HG03442 (cell line): ENCODE data around the gene TSPAN4.

Experiments
- ATAC-seq: cut with Tn5 transposase; IDR thresholded peaks from one replicate; pipeline ENCODE4 v1.9.1; 2021; ENCODE audit warnings: mild to moderate bottlenecking, moderate library complexity; ENCODE audit not compliant: unreplicated experiment

Gene TSPAN4

DNA sequence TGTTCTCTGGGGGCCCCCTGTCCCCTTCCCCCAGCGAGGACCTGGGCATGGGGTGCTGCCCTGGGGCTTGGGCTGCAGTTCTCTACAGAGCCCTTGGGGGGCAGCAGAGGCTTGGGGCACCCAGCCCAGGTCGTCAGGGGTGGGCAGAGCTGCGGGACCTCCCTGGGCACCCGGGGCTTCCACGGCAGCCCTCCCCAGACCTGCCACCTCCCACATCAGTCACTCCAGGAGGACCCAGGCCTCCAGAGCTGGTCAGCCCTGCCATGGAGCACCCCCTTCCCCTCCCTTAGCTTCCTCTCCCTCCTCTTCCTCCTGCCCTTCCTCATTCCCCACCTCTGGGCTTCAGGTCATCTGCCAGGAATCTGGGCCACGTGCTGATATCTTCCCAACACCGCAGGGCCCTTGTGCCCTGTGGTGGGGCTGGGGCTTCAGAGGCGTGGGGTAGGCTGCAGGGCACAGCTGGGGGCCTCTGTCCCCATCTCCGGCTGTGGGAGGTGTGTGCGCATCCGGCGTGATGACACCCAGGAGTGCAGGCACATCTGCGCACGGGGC, 5.8 kb downstream of the TSPAN4 start:
- ATAC-seq: no peak

DNA sequence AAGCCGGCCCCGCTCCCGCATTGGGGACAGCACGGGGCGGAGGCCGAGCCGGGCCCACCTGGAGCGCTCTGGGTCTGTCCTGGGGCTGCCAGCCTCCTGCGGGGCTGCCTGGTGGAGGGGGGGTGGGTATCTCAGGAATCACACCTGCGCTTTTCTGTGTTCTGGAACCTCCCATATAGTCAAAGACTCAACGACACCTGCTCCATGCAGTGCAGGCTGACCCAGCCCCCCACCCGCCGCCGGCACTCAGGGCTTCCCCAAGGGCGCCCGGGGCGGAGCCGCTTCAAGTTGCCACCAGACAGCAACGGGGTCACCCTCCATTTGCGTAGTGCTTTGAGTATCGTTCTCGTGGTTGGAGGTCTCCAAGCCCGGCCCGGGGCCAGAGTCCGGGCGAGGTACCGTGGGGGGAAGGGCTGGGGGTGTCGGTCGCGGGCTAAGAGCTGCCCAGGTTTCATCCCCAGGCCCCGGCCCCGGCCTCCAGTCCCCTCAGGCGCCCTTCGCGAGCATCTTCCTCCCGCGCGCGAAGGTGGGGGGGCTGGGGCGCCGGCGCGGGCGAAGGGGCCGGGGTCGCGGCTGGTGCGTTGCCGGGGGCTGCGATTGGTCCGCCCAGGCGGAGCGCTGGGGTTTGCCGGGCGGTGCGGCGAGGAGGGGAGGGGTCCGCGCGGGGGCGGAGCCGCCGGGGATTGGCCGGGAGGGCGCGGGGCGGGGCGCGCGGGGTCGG, 6.6 kb downstream of the TSPAN4 start:
- no peak for ATAC-seq

DNA sequence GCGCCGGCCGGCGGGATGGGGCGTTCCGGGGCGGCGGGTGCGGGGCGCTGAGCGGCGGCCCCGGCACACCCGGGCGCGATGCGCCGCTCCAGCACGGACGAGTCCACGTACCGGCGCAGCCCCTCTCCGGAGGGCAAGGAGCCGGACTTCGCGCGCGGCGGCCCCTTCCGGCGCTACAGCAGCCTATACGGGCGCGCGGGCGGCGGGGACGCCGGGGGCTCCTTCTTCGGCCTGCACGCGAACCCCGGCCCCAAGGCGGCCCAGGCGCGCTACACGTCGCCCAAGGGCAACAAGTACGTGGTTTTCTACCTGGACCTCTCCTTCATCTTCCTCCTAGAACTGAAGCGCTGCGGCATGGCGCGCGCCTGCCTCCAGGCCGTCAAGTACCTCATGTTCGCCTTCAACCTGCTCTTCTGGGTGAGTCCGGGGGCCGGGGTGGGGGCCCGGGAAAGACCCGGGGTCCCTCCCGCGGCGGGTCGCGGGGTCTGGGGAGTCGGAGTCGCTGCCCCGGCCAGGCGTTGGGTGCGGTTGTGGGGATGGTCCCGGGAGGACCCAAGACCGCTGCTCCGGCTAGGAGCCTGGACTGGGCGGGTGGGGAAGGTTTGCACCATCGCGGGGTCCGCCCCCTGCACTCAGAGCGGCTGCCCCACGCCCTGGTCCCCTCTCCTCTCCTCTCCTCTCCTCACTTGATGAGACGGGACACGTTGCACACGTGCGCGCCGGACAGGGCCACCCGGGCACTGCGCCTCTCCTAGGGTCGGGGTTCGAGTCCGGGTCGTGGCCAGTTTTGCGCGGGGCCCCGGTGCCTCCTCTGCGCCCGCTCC, 7.5 kb downstream of the TSPAN4 start:
- no peak for ATAC-seq

DNA sequence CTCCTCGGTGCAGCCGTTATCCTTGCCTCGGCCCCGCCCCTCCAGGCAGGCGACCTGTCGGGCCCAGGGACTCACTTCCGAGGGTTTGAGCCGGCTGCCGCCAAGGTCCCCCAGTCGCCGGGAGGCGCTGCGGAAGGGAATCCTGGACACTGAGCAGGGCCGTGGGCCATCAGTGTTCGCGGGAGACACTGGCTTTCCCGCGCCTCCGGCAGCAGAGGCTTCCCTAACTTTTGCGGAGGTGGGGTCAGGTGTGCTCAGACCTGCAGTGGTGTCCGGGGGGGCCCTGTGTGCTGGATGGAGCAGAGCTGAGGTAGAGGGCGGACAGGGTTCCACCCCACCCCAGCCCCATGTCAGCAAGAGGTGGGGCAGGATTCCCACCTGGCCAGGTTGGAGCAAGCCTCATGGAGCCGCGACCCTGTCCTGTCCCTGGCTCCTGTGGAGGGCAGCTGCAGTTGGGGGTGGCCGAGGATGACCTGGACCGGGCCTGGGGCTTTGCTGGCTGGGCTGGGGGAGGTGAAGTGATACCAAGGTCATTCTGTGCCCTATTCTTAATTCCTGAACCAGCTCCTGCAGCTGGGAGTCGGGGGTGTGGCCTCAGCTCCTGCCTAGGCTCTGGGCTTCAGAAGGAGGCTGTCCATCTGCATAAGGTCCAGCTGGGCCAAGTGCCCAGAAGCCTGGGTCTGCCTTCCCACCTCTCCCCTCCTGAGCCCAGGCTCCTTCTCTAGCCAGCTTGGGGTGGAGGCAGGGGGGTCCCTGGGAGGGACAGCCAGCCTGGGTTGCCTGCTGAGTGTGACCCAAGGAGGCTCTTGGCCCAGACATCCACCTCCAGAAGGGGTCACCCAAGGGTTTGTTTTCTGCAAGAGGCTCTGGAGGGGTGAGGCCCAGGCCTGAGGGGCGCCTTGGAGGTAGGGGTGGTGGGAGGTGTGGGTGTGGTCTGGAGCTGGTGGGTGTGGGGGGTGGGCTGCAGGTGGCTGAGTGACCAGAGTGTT, 8.4 kb downstream of the TSPAN4 start:
- no peak for ATAC-seq

DNA sequence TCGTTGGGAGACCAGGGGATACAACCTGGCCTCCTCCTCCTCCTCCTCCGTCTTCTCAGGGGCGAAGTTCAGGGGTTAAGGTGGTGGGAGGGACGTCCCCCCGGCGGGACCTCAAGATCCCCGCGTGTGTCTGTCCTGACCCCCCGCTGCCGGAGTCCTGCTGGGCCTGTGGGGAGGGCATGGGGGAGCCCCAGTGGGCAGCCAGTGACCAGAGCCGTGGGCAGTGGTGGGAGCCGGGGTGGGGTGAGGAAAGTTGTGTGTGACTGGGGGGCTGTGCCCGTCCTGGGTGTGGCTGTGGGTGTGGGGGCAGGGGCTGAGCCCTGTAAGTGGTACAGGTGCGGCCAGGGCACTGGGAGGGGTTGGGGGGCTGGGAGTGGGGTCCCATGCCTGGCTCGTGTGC, 10.1 kb downstream of the TSPAN4 start:
- no peak for ATAC-seq

DNA sequence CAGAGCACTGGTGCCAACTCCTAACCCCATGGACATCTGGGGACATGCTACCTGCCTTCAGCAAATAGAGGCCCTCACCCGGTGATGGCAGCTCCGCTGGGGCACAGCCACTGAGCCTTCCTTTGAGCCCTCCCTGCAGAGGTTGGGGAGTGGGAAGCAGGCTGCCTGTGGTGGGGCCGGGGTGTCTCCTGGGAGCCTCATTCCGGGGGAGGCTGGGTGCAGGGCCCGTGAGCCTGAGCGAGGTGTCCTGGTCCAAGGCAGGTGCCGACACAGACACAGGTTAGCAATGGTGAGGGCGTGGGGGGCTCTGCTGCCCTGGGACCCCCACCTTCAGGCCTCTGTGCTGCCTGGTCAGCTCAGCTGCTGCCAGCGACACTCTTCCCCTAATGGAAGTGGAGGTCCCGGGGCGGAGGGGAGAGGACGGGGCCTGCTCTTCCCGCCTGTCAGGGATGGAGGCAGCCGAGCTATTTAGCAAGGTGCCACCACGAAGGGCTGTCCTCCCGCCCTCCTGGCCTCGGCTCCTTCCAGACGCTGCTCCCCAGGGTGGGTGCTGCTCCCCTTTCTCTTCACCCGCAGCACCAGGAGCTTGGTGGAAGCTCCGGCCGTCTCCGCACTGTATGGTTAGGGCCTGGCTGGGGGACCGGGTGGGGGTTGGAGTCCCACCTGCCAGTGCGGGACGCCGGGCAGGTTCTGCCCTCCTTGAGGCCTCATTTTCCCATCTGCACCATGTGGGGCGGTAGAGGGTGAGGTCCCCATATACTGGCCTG, 11.2 kb downstream of the TSPAN4 start:
- ATAC-seq: no peak

DNA sequence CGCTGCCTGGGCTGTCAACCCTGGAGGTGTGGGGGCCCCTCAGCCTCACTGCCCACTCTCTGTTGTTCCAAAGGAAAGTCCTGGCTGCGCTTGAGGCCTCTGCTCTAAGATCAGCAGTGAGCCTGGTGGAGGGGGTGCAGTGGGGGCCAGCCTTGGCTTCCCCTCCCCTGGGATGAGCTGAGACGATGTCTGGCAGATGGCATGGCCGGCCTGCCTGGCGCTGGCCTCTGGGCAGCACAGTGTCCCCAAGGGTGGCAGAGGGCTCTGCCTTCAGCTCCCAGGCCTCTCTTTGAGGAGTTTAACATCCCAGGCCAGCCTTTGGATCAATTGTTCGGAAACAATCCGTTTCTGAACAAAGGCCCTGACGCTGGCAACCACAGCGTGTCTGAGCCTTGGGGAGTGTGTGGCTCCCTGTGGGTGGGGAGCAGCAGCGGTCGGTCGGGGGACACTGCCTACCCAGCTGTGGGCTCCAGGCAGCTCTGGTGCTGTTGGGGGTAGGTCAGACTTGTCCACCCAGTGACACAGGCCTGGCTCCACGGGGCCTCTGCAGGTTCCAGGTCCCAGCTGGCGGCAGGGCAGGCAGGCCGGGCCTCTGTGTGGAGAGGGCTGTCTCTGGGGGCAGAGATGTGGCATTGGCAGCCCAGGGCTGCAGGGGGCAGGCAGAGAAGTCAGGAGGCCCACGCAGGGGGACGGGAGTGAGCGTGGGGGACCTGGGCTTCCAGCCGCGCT, 12.1 kb downstream of the TSPAN4 start:
- no peak for ATAC-seq

DNA sequence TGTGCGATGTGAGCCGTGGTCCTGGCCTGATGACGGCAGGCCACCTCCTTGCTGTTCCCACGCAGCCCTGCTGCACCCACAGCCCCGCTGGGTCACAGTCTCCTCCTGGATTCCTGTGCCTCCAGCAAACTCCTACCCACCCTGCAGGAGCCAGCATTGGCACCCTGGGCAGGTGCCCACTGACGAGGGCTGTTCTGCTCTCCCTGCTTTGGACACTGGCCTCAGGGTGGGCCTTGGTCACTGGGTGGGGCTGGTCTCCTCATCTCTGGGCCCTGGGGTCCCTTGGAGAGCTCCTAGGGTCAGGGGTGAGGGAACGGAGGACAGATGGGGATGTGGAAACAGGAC, 12.7 kb downstream of the TSPAN4 start:
- no peak for ATAC-seq

DNA sequence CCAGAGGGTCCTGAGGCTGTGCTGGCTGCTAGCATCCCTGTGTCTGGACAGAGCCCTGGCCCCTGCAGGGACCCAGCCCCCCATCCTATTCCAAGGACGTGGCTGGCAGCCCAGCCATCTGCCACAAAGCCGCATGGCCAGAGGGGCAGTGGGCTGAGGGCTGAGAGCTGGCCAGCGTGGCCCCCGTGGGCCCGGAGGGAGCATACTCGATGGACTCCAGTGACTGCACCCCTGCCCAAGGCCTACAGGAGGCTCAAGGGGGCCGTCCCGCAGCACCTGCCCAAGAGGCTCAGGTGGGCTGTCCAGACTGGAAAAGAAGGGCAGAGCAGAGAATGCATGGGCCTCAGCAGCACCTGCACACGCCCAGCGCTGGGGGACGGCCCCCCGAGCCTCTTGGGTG, 13.1 kb downstream of the TSPAN4 start:
- ATAC-seq: no peak

DNA sequence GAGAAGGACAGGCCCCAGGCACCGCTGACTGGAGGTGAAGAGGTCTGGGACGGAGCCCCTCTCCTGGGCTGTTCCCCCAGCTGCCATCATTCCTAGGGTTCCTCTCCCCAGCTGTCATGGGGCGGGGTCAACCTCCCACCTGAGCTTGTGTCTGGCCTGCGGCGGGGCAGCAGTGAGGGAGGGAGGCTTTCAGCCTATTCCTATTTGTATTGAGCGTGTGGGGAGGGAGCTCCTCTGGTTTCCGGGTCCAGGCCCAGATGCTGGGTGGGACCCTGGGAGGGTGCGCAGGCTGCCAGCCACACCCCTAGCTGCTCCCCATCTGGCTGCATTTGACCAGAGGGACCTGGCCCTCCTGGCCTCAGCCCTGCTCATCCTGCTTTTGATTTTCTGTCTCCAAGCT, 13.7 kb downstream of the TSPAN4 start:
- no peak for ATAC-seq

DNA sequence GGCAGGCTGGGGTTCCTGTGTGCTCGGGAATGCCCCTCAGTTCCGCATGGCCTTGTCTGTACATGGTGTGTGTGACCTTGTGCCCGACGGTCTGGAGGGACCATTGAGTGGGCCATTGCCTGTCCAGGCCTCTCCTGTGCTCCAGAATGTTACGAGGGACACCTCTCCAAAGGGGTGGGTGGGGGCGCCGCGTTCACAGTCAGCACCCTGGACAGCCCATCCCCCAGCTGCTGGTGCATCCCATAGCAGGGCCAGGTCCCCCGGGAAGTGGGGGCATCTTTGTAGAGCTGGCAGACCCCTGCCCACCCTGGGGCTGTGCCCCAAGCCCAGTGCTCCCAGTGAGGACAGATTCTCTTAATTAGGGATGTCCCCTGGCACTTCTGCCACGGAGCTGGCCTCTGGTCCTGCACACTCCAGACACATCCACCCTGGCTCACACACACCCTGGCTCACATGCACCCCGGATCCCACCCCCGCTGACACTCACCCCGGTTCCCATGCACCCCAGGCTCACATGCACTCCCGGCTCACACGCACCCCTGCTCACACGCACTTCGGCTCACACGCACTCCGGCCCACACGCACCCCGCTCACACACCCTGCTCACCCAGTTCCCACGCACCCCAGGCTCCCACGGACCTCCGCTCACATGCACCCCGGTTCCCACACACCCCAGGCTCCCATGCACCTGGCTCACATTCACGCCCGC, 15.6 kb downstream of the TSPAN4 start:
- no peak for ATAC-seq

DNA sequence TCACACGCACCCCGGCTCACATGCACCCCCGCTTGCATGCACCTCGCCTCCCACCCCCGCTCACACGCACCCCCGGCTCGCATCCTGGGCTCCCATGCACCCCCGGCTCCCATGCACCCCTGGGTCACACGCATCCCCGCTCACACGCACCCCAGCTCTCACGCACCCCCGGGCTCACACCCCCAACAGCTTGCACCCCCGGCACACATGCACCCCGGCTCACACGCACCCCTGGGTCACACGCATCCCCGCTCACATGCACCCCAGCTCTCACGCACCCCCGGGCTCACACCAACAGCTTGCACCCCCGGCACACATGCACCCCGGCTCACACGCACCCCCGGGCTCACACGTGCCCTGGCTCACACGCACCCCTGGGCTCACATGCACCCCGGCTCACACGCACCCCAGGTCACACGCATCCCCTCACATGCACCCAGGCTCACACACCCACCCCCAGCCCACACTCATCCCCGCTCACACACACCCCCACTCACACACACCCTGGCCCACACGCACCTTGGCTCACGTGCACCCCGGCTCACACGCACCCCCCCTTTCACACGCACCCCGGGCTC, 16.2 kb downstream of the TSPAN4 start:
- no peak for ATAC-seq

DNA sequence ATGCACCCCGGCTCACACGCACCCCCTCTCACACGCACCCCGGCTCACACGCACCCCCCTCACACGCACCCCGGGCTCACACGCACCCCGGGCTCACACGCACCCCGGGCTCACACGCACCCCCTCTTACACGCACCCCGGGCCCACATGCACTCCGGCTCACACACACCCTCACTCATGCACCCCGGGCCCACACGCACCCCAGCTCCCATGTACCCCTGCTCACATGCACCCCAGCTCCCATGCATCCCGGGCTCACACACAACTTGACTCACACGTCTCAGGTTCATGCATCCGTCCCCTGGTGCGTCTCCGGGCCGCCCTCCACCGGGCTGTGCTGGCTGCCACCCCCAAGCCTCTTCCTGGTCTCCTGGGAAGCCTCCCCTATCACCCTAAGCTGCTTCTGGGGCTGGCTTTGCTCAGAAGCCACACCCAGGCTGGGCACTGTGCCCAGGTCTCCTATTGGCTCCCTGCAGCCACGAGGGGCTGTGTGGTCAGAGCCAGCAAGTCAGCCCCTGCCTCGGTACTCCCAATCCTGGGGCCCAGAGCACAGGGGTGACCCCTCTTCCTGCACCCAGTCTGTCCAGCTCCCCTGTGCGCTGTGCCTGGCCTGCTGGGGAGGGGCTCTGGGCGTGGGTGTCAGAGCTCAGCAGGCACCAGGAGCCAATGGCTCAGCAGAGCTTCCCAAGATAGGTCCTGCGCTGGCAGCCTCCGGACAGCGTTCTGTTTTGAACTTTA, 16.9 kb downstream of the TSPAN4 start:
- ATAC-seq: no peak

DNA sequence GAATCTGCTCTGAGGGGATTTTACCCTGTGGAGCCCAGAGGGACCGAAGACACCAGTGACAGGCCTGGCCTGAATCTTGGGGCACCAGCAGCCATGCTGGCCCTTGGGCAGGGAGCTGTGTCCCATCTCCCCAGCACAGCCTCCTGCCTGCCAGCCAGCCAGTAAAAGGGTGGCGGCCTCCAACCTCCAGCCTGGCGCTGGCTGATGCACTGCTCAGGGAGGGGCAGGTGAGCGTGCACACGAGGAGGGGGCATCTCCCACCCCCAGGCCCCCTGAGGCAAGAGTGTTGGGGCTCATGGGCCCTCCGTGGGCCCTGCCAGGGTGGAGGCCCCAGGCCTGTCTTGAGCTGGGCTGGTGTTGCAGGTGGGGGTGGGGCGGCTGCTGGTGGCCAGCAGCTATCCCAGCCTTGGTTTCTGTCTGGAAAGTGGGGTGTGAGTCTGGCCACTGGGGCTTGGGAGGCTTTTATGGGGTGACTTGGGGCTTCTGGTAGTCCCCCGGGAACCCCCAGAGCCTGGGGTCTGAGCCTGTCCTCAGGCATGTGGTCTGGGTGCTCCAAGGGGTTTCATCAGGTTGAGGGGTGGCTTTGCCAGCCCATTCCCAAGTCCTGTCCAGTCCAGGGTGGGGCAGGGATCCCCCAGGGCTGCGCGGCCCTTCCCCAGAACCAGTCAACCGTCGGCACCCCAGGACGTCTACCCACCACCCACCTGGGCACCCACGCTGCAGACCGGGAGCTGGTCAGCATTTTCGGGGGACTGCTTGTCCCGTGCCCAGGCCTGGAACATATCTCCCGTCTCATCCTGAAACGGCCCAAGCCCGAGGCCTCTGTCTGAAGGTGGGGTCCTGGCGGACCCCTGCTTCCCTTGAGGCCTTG, 17.8 kb downstream of the TSPAN4 start:
- no peak for ATAC-seq

DNA sequence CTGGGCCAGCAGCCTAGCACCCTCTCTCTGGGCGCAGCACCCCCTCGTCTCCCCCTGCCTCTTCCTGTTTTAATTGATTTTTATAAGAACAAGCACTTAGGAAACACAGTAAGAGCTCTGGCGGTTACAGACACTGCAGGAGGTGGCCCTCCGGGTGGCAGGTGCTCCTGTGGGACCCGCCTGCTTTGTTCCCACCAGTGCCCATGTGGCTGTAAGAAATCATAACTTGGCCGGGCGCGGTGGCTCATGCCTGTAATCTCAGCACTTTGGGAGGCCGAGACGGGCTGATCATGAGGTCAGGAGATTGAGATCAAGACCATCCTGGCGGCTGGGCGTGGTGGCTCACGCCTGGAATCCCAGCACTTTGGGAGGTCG, 18.4 kb downstream of the TSPAN4 start:
- ATAC-seq: no peak

DNA sequence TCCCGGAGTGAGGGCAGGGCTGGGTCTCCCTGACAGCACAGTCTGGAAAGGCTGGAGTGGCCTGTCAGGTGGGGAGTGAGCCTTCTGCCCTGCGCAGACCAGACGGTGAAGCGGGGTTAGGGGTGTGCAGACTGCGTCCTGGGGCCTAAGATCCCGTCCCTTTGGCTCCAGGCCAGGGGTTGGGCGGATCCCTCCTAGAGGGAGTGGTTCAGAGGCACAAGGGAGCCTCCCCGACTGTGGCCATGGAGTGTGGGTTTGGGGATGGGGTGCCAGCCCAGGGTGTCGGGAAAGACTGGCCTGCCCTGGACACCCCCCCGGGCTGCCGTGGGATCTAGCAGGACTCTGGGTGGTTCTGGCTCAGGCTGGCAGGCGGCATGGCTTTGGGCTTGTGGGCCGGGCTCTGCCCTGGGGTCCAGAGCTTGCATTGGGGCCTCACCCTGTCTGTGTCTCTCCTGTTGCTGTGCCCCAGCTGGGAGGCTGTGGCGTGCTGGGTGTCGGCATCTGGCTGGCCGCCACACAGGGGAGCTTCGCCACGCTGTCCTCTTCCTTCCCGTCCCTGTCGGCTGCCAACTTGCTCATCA, 19.5 kb downstream of the TSPAN4 start:
- no peak for ATAC-seq

DNA sequence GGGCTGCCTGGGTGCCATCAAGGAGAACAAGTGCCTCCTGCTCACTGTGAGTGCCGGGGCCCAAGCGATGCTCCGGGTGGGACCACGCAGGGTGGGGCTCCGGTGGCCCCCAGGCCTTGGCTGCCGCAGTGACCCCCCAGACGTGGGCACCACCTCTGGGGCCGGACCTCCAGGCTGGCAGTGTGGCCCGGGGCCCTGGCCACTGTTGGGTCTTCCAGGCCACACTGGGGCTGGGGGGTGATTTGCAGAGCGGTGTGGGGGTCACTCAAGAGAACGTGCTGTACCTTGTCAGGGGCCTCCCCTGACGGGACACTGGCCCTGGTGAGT, 20.0 kb downstream of the TSPAN4 start:
- no peak for ATAC-seq
